HG03095 (cell line): ENCODE measurements around the gene TMOD2.

Source experiments
- ATAC-seq: cut with Tn5 transposase; IDR thresholded peaks from one replicate; pipeline ENCODE4 v1.9.1; 2021; ENCODE audit warnings: moderate library complexity; ENCODE audit not compliant: unreplicated experiment

TMOD2 gene

DNA sequence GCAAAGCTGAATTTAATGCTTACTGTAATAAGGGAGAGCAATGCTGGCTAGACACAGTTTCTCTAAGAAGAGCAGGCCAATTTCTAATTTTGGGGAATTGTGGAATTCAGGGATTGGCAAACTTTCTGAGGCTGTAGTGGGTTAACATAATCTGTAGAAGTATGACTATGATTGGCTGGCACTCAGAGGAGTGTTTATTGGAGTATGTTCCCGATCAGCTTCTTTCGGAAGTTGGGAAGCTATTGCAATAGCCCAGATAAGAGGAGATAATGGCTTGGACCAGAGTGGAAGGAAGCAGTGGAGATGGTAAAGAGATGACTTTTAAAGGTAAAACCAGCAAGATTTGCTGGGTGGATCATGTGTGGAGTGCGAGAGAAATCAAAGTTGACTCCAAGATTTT is 97.4 kb downstream of the TMOD2 start:
- ATAC-seq = no peak

GRCh38 chr15:51849860-51850259 is 98.5 kb downstream of the TMOD2 start:
- no peak for ATAC-seq

DNA sequence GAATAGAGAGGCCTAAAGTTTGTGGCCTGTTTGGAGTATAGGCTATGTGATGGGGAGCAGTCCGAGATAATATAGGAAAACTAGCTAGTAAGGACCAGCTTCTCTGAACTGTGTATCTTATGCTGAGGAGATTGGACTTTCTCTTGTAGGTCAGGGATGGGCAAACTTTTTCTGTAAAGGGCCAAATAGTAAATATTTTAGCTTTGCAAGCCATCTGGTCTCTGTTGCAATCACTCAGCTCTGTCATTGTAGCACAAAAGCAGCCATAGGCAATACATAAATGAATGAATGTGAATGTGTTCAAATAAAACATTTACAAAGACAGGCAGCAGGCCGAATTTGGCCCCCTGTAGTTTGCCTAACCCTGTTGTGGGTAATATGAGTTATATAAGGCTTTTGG is 102.6 kb downstream of the TMOD2 start:
- ATAC-seq = no peak

- ATAC-seq = no peak
Observed at GRCh38 chr15:51855612-51856011, 104.2 kb downstream of the TMOD2 start.

DNA sequence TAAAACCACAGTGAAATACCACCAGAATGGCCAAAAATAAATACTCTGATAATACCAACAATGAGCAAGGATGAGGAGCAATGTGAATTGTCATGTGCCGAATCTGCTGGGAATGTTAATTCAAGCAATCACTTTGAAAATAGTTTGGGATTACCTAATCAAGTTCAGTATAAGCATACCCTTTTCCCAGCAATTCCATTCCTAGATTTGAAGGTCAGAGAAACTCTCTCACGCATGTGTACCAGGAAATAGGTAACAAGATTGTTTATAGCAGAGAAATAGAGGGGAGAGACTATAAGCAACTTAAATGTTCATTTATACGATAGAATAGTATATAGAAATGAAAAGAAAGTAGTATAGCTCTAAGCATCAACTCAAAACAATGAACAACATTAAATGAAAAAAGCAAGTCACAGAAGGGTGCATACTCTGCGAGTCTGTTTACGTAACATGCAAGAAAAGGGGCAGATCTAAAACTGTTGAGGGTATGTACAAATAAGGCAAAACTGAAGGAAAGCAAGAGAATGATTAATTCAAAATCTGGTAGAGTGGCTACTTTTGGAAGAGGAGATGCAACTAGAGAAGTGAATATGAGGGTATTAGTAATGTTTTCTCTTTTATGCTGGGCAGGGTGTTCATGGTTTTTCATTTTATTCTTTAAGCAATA is 105.5 kb downstream of the TMOD2 start:
- ATAC-seq = no peak

- no peak for ATAC-seq
Observed at GRCh38 chr15:51861557-51862359, 110.4 kb downstream of the TMOD2 start.

- ATAC-seq = no peak
Observed at GRCh38 chr15:51863131-51863530, 111.7 kb downstream of the TMOD2 start.

GRCh38 chr15:51864408-51865056 is 113.1 kb downstream of the TMOD2 start:
- no peak for ATAC-seq

- no peak for ATAC-seq
Observed at GRCh38 chr15:51865317-51865716, 113.9 kb downstream of the TMOD2 start.
